SU-DHL-6 (cell line): ENCODE measurements around the gene CSRNP3.

Experiments used
- H2AFZ ChIP-seq: fragments of 200-600 bp; sonication (generic); 2 replicates; pipeline ENCODE4 v1.6.1; 2014; ENCODE audit warnings: low read depth, mild to moderate bottlenecking, moderate library complexity, mixed read lengths, antibody characterized with exemption, low read length; ENCODE audit not compliant: severe bottlenecking
- H3F3A ChIP-seq: fragments of 200-600 bp; shearing (Covaris generic); 2 replicates; pipeline ENCODE4 v1.6.0; 2016; ENCODE audit warnings: antibody characterized with exemption, mild to moderate bottlenecking; ENCODE audit not compliant: insufficient read depth
- H3K27ac ChIP-seq: fragments of 200-600 bp; sonication (generic); 2 replicates; pipeline ENCODE4 v1.5.1; 2016; ENCODE audit warnings: low read depth, mild to moderate bottlenecking, low read length, moderate library complexity, mixed read lengths
- H3K27me3 ChIP-seq: fragments of 200-600 bp; sonication (generic), shearing (Covaris generic); 2 replicates; pipeline ENCODE4 v1.6.0; 2014; ENCODE audit warnings: mild to moderate bottlenecking, low read length
- H3K36me3 ChIP-seq: fragments of 200-600 bp; sonication (generic); 2 replicates; pipeline ENCODE4 v1.6.1; 2014; ENCODE audit warnings: mild to moderate bottlenecking, low read length, mixed read lengths
- H3K4me2 ChIP-seq: fragments of 300-600, 200-600 bp; shearing (Covaris generic), sonication (generic); 2 replicates; pipeline ENCODE4 v1.6.0; 2014; ENCODE audit warnings: low read length, low read depth, mild to moderate bottlenecking; ENCODE audit not compliant: poor library complexity, severe bottlenecking
- H3K4me3 ChIP-seq: fragments of 200-600 bp; sonication (generic); 2 replicates; pipeline ENCODE4 v1.5.1; 2014; ENCODE audit warnings: antibody characterized with exemption, low read length, mild to moderate bottlenecking, mixed read lengths; ENCODE audit not compliant: insufficient read depth, poor library complexity, severe bottlenecking
- H3K79me2 ChIP-seq: fragments of 200-600 bp; sonication (generic); 2 replicates; pipeline ENCODE4 v1.6.1; 2014; ENCODE audit warnings: mild to moderate bottlenecking, low read length, moderate library complexity; ENCODE audit not compliant: insufficient read depth
- H3K9ac ChIP-seq: fragments of 200-600 bp; sonication (generic); 2 replicates; pipeline ENCODE4 v1.7.0; 2014; ENCODE audit warnings: mild to moderate bottlenecking, low read length
- H3K9me2 ChIP-seq: fragments of 200-600 bp; sonication (generic); replicated peaks from 2 replicates; pipeline ENCODE4 v1.6.1; 2014; ENCODE audit warnings: low read length; ENCODE audit not compliant: insufficient read depth
- H3K9me3 ChIP-seq: fragments of 200-600 bp; sonication (generic); 2 replicates; pipeline ENCODE4 v1.6.1; 2014; ENCODE audit warnings: low read length, mixed read lengths; ENCODE audit not compliant: insufficient read depth
- H4K20me1 ChIP-seq: fragments of 200-600 bp; sonication (generic); 2 replicates; pipeline ENCODE4 v1.6.1; 2014; ENCODE audit warnings: low read depth, mild to moderate bottlenecking, antibody characterized with exemption, low read length, moderate library complexity, mixed read lengths
- CTCF ChIP-seq: fragments of 200-600 bp; sonication (generic); IDR thresholded peaks from one replicate; pipeline ENCODE4 v1.5.1; 2017; ENCODE audit warnings: antibody characterized with exemption, mild to moderate bottlenecking, low read length, moderate library complexity; ENCODE audit not compliant: insufficient read depth, poor library complexity, severe bottlenecking
- EZH2phosphoT487 ChIP-seq: fragments of 200-600 bp; sonication (generic), shearing (Covaris generic); conservative IDR thresholded peaks from 2 replicates; pipeline ENCODE4 v1.6.1; 2018; ENCODE audit warnings: mild to moderate bottlenecking, antibody characterized with exemption, low read length, moderate library complexity, mixed read lengths

The CSRNP3 gene

GRCh38 chr2:165479856-165480255 is 10.4 kb downstream of the CSRNP3 start:
- Histone ChIP-seq H3K9ac (no peak overlapping the region), H3K4me2 (no peak overlapping the region), H2AFZ (no peak overlapping the region), H3F3A (no peaks in the 10 kb centered on the region), H3K27me3 (no peaks in the 10 kb centered on the region), H3K27ac (no peak overlapping the region), H3K79me2 (no peaks in the 10 kb centered on the region), H3K36me3 (no peaks in the 10 kb centered on the region), H3K4me3 (no peak overlapping the region), H4K20me1 (no peaks in the 10 kb centered on the region), H3K9me2 (no peaks in the 10 kb centered on the region), H3K9me3 (no peaks in the 10 kb centered on the region)
- TF ChIP-seq EZH2phosphoT487: no peak
- TF ChIP-seq CTCF: no peak

- no peak for TF ChIP-seq CTCF
- TF ChIP-seq EZH2phosphoT487: no peak
- no peak overlapping the region for H3K4me2 ChIP-seq
- H3K9me2 ChIP-seq: no peaks in the 10 kb centered on the region
- H3K9me3 ChIP-seq: no peaks in the 10 kb centered on the region
- H3K27me3 ChIP-seq: no peaks in the 10 kb centered on the region
- no peak overlapping the region for H3K9ac ChIP-seq
- H3K27ac ChIP-seq: no peak overlapping the region
- no peaks in the 10 kb centered on the region for H3K36me3 ChIP-seq
- H3K4me3 ChIP-seq: no peak overlapping the region
- no peaks in the 10 kb centered on the region for H3K79me2 ChIP-seq
- no peak overlapping the region for H2AFZ ChIP-seq
- no peaks in the 10 kb centered on the region for H3F3A ChIP-seq
- no peaks in the 10 kb centered on the region for H4K20me1 ChIP-seq
These were observed 25.1 kb downstream of the CSRNP3 start for GRCh38 chr2:165494573-165494972.

- no peaks in the 10 kb centered on the region for H3K9me2 ChIP-seq
- no peak overlapping the region for H3K4me3 ChIP-seq
- H3K79me2 ChIP-seq: no peaks in the 10 kb centered on the region
- H4K20me1 ChIP-seq: no peaks in the 10 kb centered on the region
- H3K36me3 ChIP-seq: no peaks in the 10 kb centered on the region
- no peak overlapping the region for H3K4me2 ChIP-seq
- no peak overlapping the region for H3K27ac ChIP-seq
- TF ChIP-seq EZH2phosphoT487 (no peak), CTCF (no peak)
- no peaks in the 10 kb centered on the region for H3K9me3 ChIP-seq
- no peaks in the 10 kb centered on the region for H3K27me3 ChIP-seq
- H3K9ac ChIP-seq: no peak overlapping the region
- no peaks in the 10 kb centered on the region for H3F3A ChIP-seq
- no peak overlapping the region for H2AFZ ChIP-seq
These were observed 28.3 kb downstream of the CSRNP3 start for GRCh38 chr2:165497659-165498317.
